ENCODE measurements around the gene ATXN1. TPM values are rescaled to one million over a fixed set of nuclear protein-coding genes. Genes with fewer than 3 reads are reported as not detected.

Gene ATXN1
- polyA plus RNA-seq, 2 of the 4 experiments (the other 2 are of a cell fraction): 2.9 to 8.3 TPM

GRCh38 chr6:16296061-16296670, 465.1 kb downstream of the ATXN1 start (continued):
- TF ChIP-seq EHMT2 (IDR thresholded peaks at IDR 0.05; ENCODE audit: low read depth): no peak

GRCh38 chr6:16295471-16295870, 465.8 kb downstream of the ATXN1 start:
- Histone ChIP-seq H3K4me2 (no peak overlapping the region), H3K4me1 (no peaks in the 10 kb centered on the region), H3K9me3 (no peaks in the 10 kb centered on the region), H3K4me3 (no peak overlapping the region), H3K27ac (no peak overlapping the region)
- DNase-seq (ENCODE audit: low read depth in 1 of 2, low spot score in 1 of 2) (no peak), FAIRE-seq (no peak), ATAC-seq (no peak)
- ChIA-PET POLR2A (no interaction called here), CTCF (interaction anchor here (3.4 kb wide), 1 partner anchor 10 kb away, joined by 19 read pairs; no protein-coding TSS in a partner anchor)
- no peak for TF ChIP-seq HMGXB4 (CRISPR knock-in tag; IDR thresholded peaks at IDR 0.05; ENCODE audit: borderline replicate concordance)
- no peak for TF ChIP-seq HOXB5 (CRISPR knock-in tag; IDR thresholded peaks at IDR 0.05)
- no peak for TF ChIP-seq JUN (IDR thresholded peaks at IDR 0.05)
- TF ChIP-seq KDM1A (IDR thresholded peaks at IDR 0.05; ENCODE audit: low read depth): no peak
- no peak for TF ChIP-seq HOXB13 (CRISPR knock-in tag; IDR thresholded peaks at IDR 0.05; ENCODE audit: low read depth)
- TF ChIP-seq HES2 (IDR thresholded peaks at IDR 0.05): no peak
- TF ChIP-seq NR3C1 (IDR thresholded peaks at IDR 0.05): no peak
- TF ChIP-seq MAFK (IDR thresholded peaks at IDR 0.05; ENCODE audit: partially characterized antibody): no peak
- TF ChIP-seq RARB (CRISPR knock-in tag; IDR thresholded peaks at IDR 0.05): no peak
- TF ChIP-seq, protein P1, sequence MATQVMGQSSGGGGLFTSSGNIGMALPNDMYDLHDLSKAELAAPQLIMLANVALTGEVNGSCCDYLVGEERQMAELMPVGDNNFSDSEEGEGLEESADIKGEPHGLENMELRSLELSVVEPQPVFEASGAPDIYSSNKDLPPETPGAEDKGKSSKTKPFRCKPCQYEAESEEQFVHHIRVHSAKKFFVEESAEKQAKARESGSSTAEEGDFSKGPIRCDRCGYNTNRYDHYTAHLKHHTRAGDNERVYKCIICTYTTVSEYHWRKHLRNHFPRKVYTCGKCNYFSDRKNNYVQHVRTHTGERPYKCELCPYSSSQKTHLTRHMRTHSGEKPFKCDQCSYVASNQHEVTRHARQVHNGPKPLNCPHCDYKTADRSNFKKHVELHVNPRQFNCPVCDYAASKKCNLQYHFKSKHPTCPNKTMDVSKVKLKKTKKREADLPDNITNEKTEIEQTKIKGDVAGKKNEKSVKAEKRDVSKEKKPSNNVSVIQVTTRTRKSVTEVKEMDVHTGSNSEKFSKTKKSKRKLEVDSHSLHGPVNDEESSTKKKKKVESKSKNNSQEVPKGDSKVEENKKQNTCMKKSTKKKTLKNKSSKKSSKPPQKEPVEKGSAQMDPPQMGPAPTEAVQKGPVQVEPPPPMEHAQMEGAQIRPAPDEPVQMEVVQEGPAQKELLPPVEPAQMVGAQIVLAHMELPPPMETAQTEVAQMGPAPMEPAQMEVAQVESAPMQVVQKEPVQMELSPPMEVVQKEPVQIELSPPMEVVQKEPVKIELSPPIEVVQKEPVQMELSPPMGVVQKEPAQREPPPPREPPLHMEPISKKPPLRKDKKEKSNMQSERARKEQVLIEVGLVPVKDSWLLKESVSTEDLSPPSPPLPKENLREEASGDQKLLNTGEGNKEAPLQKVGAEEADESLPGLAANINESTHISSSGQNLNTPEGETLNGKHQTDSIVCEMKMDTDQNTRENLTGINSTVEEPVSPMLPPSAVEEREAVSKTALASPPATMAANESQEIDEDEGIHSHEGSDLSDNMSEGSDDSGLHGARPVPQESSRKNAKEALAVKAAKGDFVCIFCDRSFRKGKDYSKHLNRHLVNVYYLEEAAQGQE (IDR thresholded peaks at IDR 0.05): no peak
- no peak for TF ChIP-seq CBX2 (IDR thresholded peaks at IDR 0.05; ENCODE audit: borderline replicate concordance, low read depth)
- TF ChIP-seq SMC3 (IDR thresholded peaks at IDR 0.05): no peak
- no peak for TF ChIP-seq SREBF2 (IDR thresholded peaks at IDR 0.05)
- TF ChIP-seq, protein P2, sequence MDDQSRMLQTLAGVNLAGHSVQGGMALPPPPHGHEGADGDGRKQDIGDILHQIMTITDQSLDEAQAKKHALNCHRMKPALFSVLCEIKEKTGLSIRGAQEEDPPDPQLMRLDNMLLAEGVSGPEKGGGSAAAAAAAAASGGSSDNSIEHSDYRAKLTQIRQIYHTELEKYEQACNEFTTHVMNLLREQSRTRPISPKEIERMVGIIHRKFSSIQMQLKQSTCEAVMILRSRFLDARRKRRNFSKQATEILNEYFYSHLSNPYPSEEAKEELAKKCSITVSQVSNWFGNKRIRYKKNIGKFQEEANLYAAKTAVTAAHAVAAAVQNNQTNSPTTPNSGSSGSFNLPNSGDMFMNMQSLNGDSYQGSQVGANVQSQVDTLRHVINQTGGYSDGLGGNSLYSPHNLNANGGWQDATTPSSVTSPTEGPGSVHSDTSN (IDR thresholded peaks at IDR 0.05): no peak
- TF ChIP-seq EHMT2 (IDR thresholded peaks at IDR 0.05; ENCODE audit: low read depth): no peak
- TF ChIP-seq HDAC2 (IDR thresholded peaks at IDR 0.05): no peak
- TF ChIP-seq POLR2A (IDR thresholded peaks at IDR 0.05; ENCODE audit: low read length): no peak
- 60% methylated on average over 3 of the region's 5 CpGs for WGBS (ENCODE audit: missing lambda C conversion rate)

DNA sequence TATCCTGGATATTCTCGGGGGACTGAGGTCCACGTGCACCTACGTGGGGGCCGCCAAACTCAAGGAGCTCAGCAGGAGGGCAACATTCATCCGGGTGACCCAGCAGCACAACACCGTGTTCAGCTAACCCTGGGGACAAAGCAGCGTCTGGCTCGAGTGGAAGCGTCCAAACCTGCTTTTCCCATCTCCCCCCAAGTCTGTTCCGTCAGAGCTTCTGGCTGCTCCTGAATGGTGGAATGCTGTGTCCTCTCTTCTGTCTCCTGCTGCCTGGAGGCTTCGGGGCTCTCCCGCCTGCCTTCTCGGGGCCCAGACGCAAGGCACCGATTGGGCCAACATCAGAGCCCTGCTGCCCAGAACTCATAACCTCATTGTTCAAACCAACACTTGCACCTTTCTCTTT, 466.2 kb downstream of the ATXN1 start:
- TF ChIP-seq HES2 (IDR thresholded peaks at IDR 0.05) (no peak), RARB (CRISPR knock-in tag; IDR thresholded peaks at IDR 0.05) (no peak), TFCP2L1 (CRISPR knock-in tag; IDR thresholded peaks at IDR 0.05) (no peak)
- TF ChIP-seq, protein P3, sequence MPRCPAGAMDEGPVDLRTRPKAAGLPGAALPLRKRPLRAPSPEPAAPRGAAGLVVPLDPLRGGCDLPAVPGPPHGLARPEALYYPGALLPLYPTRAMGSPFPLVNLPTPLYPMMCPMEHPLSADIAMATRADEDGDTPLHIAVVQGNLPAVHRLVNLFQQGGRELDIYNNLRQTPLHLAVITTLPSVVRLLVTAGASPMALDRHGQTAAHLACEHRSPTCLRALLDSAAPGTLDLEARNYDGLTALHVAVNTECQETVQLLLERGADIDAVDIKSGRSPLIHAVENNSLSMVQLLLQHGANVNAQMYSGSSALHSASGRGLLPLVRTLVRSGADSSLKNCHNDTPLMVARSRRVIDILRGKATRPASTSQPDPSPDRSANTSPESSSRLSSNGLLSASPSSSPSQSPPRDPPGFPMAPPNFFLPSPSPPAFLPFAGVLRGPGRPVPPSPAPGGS (IDR thresholded peaks at IDR 0.05): no peak
- TF ChIP-seq, protein P2 (IDR thresholded peaks at IDR 0.05): no peak
- POLR2A ChIA-PET: no interaction called here
- H3K4me2 ChIP-seq: no peak overlapping the region

More for the DNA sequence above, 466.2 kb downstream of the ATXN1 start:
- FAIRE-seq: no peak
- H3K27ac ChIP-seq: no peak overlapping the region
- CTCF ChIA-PET: interaction anchor here (3.4 kb wide), 1 partner anchor 10 kb away, joined by 19 read pairs; no protein-coding TSS in a partner anchor
- ATAC-seq: no peak
- DNase-seq (ENCODE audit: low read depth in 1 of 2, low spot score in 1 of 2): no peak
- no peak overlapping the region for H3K4me3 ChIP-seq
- H3K4me1 ChIP-seq: no peaks in the 10 kb centered on the region
- H3K9me3 ChIP-seq: no peaks in the 10 kb centered on the region
- WGBS (ENCODE audit: missing lambda C conversion rate): 68% methylated on average over 13 of the region's 15 CpGs
